GM18519 (cell line): ENCODE results near the gene TAC4.

ENCODE experiments used
- ATAC-seq: cut with Tn5 transposase; IDR thresholded peaks from one replicate; pipeline ENCODE4 v1.9.1; 2021; ENCODE audit warnings: mild to moderate bottlenecking, moderate library complexity; ENCODE audit not compliant: unreplicated experiment, low FRiP score

TAC4 gene

GRCh38 chr17:49817993-49818392 lies 29.9 kb downstream of the TAC4 start:
- ATAC-seq = no peak

- no peak for ATAC-seq
Measured at GRCh38 chr17:49815761-49816281, 32.0 kb downstream of the TAC4 start.

GRCh38 chr17:49814781-49815529 lies 32.9 kb downstream of the TAC4 start:
- ATAC-seq = no peak

GRCh38 chr17:49809056-49809455 lies 38.8 kb downstream of the TAC4 start:
- no peak for ATAC-seq

GRCh38 chr17:49798738-49799137 lies 49.1 kb downstream of the TAC4 start:
- no peak for ATAC-seq

- ATAC-seq = no peak
Measured at GRCh38 chr17:49798182-49798581, 49.7 kb downstream of the TAC4 start.

- ATAC-seq = no peak
Measured at GRCh38 chr17:49795372-49795771, 52.5 kb downstream of the TAC4 start.

- no peak for ATAC-seq
Measured at GRCh38 chr17:49793309-49793708, 54.6 kb downstream of the TAC4 start.

- ATAC-seq = peak; percentile 85
Measured at GRCh38 chr17:49789243-49789578, 58.7 kb downstream of the TAC4 start.

- ATAC-seq = peak; percentile 39
Measured at GRCh38 chr17:49788478-49789242, 59.2 kb downstream of the TAC4 start, which contains the start of gene KAT7. TSS of gene KAT7 (plus strand) at chr17:49788681. CDS start at chr17:49788835, 154 bp downstream.
